SKM-1 (cell line): ENCODE data around the gene SYNPR.
"Not testable (repeated sequence)": the region's sequence is repeated elsewhere in the genome, so short reads cannot be mapped to it uniquely, and the experiment has no call there.

Experiments
- DNase-seq: peaks from one replicate; lab custom pipeline; 2025; ENCODE audit not compliant: unreplicated experiment; lab: John Stamatoyannopoulos, UW

SYNPR gene

GRCh38 chr3:63278171-63279004 is at the start of gene SYNPR:
TSS of gene SYNPR (plus strand) at chr3:63278308.
- no peak for DNase-seq

DNA sequence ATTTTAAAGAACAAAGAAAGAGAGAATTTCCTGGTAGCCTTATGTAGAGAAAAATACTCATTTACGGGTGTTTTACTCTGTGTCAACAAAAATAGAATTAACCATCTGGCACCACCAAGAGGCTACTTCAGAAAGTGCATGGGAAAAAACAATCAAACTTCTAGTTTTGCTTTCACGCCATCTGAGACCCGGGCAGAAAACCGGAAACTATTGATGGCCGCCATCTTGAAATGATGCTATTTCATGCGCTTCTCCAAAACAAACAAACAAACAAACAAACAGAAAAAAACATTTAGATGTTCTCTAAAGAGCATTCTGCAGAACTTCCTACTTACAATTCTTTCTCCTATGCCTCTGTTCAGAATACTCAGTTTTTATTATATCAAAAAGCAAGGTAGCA is 49.4 kb upstream of the SYNPR start:
- no peak for DNase-seq

GRCh38 chr3:63230146-63230545 is 48.0 kb upstream of the SYNPR start:
- no peak for DNase-seq

- no peak for DNase-seq
Measured at GRCh38 chr3:63231643-63232042, 46.5 kb upstream of the SYNPR start.

DNA sequence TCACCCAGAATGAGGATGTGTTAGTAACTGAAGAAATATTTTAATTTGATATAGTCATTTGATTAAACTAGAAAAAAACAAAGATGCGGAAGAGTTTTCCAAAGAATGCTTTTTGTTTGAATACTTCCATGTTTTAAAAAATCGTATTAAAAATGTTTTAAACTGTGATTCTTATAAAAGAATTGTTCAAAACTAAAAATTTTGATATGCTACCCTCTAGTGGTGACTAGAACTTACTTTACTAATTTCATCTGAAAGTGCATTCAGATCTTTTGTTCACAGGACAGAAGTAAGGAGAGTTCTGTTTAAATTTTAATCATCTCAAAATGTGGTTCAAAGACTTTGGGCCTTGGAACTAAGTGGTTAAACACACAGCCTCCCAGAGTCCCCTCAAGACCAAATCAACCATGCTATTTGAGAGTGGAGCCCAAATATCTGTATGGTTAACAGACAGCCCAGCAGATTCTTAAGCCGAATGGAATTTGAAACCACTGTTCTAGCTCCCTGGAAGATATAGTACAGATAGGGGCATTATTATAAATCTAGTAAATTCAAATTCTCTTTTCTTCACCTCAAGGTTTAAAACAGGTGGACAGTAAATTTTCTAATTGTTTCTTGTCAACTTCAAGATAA is 45.2 kb upstream of the SYNPR start:
- no peak for DNase-seq

DNA sequence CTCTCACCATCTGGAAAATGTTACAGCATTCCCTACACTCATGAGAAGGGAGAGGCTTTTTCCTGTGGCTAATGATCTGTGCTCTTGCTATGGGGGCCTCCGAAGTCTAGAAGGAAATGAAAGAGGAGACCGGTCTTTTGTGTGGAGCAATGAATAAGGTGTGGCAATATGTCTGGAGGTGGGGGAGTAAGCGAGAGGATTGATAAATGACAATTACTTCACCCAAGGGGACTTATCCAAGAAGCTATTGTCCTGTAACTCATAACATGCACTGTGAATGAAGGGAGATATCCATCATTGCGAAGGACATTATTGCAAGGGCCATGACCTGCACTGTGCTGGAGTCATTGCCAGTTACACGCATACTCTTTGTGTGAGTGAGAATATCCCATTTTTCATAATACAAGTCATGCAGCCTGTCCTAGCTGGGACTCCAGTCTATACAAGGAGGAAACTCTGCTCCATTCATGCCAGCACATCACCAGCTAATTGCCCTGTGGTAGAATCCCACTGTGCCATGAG is 37.7 kb upstream of the SYNPR start:
- DNase-seq: no peak

DNA sequence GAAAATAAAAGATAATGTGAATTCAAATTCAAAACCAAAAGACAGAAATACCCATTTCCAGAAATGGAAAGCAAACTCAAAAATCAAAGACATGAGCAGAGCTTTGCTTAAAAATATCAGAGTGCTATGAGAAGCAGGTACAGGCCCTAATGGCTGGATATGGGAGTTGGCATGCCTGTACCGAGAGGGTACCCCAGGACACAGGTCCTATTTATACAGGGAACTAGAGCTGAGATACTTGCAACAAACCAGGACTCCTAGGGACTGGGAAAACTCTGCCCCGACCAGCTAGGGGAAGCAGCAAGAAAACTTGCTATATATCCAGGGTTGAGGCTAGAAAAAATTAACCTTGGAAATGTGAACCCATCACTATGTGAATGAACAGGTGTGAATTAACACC is 36.0 kb upstream of the SYNPR start:
- no peak for DNase-seq

DNA sequence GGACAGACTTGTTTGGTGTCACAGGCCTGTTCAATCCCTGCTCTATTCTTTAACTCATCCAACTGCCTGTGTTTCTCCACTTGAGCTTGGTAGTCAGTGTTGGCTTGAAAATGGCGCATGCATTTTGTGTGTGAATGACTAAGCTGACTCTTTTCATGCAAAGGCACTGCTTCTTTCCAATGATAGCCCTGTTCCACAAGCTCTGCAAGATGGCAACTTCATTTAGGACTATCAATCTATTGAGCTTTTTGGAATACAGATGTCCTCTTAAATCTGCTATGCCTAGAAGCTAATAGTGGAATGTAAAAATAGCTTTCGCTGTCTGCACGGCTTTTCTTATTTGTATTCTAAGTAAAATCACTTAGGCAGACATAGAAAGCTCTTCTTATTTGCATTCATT is 33.6 kb upstream of the SYNPR start:
- DNase-seq: no peak

DNA sequence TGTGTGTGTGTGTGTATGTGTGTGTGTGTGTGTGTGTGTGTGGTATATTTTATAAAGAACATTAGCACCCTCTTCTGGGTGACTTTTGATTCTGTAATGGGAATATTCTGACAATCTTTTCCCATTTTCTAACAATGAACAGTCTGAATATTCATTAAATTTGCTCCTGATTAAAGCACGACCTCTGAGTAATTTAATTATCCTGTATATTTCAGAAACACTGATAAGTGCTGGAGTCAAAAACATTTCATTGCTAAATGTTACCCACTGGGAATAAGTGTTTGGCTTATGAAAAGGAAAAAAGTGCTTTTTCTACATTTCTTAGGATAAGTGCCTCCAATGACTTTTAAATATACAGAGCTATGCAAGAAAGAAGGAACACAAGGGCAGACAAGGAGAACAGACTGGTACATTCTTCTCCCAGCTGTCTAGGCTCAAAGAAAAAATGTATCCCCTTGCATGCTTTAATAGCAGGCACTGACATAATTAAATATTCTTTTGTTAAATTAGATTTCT is 32.3 kb upstream of the SYNPR start:
- DNase-seq: no peak

- no peak for DNase-seq
Measured at GRCh38 chr3:63248015-63248414, 30.1 kb upstream of the SYNPR start.

DNA sequence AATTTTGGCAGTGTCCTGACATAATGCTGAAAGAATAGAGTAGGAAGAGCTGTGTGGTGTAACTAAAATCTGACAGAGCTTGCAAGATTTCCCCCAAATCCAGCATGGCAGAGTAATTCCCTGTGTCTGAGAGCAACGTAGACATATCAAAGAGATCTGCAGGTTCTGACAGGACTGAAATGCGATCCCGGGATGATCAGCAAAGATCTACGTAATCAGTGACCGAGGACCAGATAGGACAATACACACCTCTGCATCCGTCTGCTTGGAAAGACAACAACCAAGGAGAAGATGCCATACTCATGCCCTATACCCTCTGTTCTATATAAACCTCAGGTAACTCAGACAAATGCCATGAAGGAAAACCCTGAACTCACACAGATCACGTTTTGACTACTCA is 26.6 kb upstream of the SYNPR start:
- no peak for DNase-seq

DNA sequence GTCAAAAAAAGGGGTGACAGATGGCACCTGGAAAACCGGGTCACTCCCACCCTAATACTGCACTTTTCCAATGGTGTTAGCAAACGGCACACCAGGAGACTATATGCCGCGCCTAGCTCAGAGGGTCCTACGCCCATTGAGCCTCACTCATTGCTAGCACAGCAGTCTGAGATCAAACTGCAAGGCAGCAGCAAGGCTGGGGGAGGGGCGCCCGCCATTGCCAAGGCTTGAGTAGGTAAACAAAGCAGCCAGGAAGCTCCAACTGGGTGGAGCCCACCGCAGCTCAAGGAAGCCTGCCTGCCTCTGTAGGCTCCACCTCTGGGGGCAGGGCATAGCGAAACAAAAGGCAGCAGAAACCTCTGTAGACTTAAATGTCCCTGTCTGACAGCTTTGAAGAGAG is 22.3 kb upstream of the SYNPR start:
- DNase-seq: not testable (repeated sequence)

DNA sequence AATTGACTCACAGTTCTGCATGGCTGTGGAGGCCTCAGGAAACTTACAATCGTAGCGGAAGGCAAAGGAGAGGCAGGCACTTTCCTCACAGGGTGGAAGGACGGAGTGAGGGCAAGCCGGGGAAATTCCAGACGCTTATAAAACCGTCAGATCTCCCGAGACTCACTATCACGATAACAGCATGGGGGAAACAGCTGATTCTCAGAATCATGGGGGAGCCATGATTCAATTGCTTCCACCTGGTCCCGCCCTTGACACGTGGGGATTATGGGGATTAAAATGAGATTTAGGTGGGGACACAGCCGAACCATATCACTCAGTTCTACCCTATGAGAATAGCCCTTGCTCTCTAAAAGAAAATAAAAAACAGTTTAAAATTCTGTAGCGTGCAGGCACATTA is 13.4 kb upstream of the SYNPR start:
- DNase-seq: no peak

DNA sequence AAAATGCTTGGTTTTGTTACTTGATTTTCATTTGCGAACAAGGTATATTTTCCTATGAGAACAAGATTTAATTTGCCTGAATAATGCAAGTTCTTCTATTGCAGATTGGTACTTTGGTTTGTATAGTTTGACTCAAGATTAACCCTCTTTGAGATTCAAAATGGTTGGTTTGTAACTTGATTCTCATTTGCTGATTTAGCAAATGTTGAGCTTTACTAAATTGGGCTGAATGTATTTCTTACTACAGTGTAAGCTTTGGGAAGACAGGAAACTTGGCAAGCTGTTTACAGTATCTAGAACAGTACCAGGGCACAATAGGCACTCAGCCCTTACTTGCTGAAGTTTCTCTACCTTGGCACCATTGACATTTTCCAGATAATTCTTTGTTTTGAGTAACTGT is 3.7 kb upstream of the SYNPR start:
- no peak for DNase-seq

DNA sequence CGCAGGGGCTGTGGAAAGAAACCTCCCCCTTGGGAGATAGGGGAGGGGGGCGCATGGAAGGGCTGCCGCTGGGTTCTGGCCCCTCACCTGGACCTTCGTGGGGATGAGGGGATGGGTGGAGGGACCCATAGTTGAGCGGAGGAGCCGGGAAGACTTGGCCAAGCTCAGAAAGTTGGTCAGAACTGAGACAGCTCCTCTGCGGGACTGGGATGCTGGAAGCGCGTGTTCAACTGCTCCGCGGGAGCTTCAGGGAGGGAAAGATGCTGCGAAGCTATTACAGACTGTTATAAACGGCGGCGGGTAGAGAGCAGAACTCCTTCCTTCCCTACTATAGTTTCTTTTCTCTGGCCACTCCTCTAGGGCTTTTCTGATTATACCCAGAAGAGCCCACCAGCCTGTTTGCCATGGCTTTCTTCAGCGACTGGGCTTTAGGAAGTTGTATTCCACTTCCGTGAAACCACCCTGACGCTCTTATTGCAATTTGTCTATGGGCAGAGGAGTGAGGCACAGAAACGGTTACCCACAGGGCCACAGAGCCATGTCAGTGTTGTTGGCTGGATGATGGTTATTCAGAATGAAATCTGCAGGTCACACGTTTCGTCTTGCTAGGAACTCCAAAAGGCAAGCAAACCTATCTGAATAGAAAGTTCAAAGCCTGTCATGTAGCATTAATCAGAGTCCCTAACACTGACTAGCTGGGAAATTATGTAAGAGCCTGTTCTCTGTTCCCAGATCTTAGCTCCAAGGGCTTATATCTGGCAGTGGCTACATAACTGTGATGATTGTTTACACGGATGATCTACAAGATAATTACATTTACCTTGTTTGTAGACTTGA is 1.1 kb downstream of the SYNPR start:
- no peak for DNase-seq

DNA sequence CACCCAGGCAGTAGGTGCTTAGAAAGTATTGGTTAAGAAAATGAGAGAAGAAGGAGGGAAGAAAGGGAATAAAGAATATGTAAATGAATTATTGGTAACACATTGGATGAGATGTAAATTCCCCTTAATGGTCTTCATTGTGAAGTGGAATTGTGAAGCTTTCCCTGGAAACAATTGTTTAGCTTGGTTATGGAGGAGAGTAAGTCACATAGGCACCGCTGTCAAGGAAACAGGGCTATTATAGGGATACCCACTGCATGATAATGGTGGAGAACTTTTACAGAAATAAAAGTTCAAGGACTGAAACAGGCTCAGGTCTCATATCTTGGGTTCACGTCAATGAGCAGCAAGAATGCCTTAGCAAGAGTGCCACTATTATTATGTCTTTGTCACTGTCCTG is 9.5 kb downstream of the SYNPR start:
- DNase-seq: no peak

DNA sequence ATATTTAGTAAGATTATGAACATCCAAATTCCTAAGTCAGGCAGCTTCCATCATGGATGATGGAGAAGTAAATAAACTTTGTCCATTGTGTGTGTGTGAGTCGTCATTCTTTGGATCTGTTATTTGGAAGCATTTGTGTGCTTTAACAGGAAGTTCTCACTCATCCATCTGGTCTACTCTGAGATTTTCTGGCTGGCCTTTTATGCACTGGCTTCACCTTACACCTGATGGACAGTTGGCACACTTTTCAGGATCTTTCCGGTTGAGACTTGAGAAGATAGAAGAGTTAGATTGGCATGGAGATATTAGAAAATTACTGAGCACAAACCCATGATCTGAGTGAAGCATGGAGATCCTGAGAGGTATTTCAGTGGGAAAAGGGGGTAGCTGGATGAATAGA is 12.6 kb downstream of the SYNPR start:
- no peak for DNase-seq

DNA sequence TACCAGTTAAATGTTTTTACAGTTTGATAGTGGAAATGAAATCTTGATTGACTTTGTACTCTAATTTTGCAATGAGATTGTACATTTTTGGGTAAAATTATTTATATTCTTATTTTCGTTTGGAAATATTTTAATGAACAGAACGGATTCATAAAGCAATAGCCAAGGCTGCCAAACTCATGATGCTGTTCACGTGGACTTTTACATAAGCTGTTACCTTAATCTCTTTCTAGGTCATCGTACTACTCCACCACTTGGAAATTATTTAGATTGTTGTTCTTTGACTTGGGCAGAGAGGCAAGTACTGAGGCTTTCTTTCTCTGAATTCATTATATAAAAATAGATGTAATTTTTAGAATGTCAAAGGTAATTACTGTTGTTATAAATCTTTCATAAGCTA is 16.2 kb downstream of the SYNPR start:
- DNase-seq: no peak

- DNase-seq: no peak
Measured at GRCh38 chr3:63295356-63295755, 17.2 kb downstream of the SYNPR start.

GRCh38 chr3:63295806-63296205 is 17.7 kb downstream of the SYNPR start:
- no peak for DNase-seq

- no peak for DNase-seq
Measured at GRCh38 chr3:63296249-63296648, 18.1 kb downstream of the SYNPR start.
